B cell (primary cell): ENCODE results near the gene MGAT4B.

Experiments
- CTCF ChIP-seq: fragments of 200-600 bp; IDR thresholded peaks from one replicate; pipeline ENCODE4 v1.8.0; 2022; ENCODE audit warnings: antibody characterized with exemption, mild to moderate bottlenecking
- EZH2 ChIP-seq: IDR thresholded peaks from 2 replicates; pipeline ENCODE4 v1.6.1; 2012; ENCODE audit warnings: borderline replicate concordance, low read depth, mild to moderate bottlenecking, moderate library complexity, low read length; ENCODE audit not compliant: insufficient read depth, poor library complexity, severe bottlenecking

DNA sequence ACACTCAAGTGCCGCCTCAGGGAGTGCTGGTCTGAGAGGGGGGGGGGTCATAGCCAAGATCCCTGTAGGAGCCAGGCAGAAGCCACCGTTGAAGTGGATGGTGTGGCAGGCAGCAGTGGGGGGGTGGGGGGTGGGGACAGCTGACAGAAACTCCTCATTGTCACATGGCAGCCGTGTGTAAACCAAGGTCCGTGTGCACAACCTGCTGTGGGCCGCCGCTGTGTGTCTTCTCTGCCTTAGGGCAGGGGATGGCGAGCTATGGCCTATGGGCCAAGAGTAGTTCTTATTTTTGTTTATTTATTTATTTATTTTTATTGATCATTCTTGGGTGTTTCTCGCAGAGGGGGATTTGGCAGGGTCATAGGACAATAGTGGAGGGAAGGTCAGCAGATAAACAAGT, 27.5 kb upstream of the MGAT4B start:
- TF ChIP-seq EZH2 (no peak), CTCF (no peak)
